HTERT RPE-1 (cell line): ENCODE data around the gene GLMP.
"Not testable (repeated sequence)": the region's sequence is repeated elsewhere in the genome, so short reads cannot be mapped to it uniquely, and the experiment has no call there.

Source experiments
- in situ Hi-C: fragments of 300-500 bp; cut with MboI; formaldehyde crosslinking; loops from 4 replicates; pipeline ENCODE4 v1.14.3; 2020; ENCODE audit warnings: low sequenced_read_pairs

Gene GLMP, protein sequence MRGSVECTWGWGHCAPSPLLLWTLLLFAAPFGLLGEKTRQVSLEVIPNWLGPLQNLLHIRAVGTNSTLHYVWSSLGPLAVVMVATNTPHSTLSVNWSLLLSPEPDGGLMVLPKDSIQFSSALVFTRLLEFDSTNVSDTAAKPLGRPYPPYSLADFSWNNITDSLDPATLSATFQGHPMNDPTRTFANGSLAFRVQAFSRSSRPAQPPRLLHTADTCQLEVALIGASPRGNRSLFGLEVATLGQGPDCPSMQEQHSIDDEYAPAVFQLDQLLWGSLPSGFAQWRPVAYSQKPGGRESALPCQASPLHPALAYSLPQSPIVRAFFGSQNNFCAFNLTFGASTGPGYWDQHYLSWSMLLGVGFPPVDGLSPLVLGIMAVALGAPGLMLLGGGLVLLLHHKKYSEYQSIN

DNA sequence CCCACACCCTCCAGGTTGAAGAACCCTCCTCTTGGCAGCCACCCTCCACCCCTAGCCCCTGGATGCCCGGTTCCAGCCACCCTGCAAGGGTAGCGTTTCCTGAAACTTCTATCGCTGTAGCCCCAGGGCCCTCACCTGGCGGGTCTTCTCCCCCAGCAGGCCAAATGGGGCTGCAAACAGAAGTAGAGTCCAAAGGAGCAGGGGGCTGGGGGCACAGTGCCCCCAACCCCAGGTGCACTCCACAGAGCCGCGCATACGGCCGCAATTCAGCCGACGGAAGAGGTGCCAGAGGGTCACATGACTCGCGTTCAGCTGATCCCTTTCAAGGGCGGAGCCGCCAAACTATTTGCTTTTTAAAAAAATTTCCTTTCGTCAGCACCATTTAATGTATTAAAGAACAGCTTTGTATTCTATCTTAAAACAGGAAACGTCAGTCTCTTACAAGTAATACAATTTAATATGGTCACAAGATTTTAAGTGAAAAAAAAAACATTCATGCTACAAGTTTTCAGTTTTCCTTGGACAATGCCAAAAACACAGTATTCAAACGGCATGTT is at the start of gene GLMP:
GLMP (minus strand) TSS at position 289 of the 557 bp plus-strand sequence; CDS start at position 255, 34 bp downstream.
- in situ Hi-C loops: no loop called here

DNA sequence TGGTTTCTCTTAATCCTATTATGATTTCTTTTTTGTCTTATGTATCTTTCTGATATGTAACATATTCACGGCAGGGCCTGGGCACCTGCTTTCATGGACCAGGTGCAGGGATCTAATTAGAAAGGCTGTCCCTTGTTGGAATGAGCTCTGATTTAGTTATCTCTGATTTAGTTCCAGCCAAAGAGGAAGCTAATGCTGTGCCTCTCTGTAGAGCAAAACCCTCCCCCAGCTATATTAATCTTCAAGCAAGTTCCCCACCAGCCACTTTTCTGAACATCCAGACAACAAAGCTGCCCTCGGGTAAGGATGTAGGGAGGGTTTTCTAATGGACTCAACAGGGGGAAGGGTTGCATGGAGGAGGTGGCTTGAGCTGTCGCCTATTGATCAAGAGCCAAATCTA is 48.9 kb upstream of the GLMP start:
- in situ Hi-C loops: no loop called here

DNA sequence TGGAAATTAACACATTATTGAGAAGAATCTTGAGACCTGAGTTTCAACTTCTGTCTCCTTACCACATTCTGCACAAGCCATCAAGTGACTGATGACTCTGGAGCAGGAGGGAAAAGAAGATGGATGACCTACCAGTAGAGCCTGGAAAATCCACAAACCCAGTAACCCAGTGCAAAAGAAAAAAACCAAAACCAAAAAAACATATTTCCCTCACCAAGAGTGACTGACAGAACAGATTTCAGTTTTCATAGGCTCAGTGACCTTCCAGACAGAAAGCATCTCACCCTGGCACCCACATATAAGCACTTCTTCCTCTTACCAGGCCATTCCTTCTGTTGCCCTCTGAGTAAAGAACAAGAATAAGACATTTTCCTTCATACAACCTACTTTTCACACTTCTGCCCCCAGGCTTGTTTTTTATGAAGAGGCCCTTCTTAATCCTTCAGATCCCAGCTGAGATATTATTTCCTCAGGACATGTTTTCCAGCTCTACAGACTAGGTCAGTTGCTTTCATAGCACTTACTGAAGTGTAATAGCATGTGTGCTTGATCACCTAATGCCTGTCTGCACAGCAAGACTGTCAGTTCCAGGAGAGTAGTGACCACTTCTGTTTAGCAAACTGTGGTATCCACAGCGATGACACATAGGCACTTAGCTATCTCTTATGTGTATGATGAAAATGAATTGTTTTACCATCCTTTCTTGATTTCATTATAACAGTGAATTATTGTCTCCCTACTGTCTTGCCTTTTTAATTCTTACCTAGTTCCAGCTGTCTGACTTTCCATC is 46.9 kb upstream of the GLMP start:
- in situ Hi-C loops: no loop called here

DNA sequence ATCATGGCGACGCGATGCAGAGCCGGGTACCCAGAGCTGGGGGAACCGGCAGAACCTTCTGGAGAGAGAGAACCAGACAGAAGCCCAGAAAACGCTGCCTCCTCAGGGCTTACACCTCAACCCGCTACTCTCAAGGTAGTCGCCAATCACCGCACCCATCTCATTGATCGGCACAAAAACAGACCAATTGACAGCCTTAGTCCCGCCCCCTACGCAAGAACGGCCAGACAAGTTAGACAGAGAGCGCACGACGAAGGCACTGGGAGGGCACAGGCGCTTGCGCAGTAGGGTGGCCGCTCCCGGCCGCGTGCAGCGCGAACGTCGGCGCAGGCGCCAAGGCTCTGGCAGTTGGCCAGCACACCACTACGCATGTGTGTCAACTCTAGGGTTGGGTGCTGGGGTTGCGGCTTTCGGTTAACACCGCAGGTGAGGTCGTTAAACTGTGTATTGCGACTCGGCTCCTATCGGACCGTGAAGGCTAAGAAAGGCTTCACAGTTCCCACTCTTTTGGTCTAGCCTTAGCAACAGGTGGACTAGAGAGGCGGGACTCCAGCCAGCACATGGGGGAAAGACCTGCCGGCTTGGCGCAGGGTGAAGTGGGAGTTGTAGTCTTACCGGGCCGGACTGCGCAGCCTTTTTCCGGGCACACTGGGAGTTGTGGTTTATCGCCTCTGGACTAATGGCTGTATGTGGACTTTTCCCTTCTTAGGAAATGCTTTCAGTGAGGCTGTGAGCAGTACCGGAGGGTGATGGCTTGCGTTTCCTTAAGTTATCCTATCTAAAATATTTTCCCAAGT is 42.9 kb upstream of the GLMP start, which contains the start of the genes CCT3 and TSACC:
CCT3 (minus strand) TSS at position 113 of the 797 bp plus-strand sequence; CDS start at position 5, 108 bp downstream.
TSACC (plus strand) TSS at position 347 of the 797 bp plus-strand sequence. CDS start 1,232 bp downstream, outside the sequence.
- in situ Hi-C loops: no loop called here

DNA sequence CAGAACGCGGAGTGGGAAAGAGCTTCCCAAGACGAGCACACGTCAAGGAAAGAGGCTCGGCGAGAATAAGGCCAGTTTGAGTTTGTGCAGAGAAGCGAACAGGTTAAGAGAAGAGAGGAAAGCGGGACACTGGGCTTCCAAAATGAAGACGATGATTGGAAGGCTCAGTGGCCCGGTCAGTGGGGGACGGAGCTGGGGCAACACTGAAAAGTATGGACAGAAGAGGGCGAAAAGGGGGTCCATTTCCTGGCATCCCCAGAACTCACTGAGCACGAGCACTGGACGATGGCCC is 42.4 kb upstream of the GLMP start:
- in situ Hi-C loops: no loop called here

DNA sequence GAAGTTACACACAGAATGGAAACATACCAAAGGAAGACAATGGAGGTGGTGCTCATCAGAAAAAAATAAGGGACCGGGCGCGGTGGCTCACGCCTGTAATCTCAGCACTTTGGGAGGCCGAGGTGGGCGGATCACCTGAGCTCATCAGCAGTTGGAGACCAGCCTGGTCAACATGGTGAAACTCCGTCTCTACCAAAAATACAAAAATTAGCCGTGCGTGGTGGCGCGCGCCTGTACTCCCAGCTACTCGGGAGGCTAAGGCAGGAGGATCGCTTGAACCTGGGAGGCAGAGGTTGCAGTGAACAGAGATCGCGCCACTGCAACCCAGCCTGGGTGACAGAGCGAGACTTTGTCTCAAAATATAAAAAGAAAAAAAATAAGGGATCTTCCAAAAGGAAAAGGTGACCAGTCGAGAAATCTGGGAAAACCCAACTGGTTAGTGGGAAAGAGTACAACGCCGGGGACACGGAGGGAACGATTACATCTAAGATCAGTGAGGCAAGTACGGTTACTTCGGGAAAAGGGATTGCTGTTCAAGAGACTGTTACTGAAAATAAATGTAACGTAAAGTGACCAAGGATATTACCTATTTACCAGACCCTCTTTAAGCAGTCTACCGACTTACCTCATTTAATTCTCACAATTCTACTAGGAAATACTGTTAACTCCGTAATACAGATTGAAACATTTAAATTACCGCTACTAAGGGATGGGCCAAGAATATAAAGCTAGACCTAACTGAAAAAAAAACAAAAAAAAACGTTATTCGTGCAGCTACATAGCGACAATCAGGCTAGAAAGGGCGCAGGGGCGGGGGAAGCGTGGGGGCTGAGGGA is 41.8 kb upstream of the GLMP start:
- in situ Hi-C loops: no loop called here

DNA sequence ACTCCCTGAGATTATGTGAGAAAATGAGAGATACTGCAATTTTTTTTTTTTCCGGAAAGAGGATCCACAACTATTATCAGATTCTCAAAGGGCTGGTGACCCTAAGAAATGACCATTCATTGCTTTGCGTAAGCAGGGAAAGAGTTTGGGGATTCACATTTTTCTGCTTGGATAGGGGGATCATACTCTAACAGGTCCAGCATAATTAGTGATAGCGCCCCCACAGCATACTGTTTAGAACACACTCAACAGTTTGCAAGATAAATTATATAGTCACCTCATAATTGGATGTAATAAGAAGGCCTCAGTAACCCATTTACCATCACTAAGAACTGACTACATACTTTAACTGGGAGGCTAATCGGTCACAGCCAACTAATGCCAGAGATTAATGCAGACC is 40.8 kb upstream of the GLMP start:
- in situ Hi-C loops: no loop called here

DNA sequence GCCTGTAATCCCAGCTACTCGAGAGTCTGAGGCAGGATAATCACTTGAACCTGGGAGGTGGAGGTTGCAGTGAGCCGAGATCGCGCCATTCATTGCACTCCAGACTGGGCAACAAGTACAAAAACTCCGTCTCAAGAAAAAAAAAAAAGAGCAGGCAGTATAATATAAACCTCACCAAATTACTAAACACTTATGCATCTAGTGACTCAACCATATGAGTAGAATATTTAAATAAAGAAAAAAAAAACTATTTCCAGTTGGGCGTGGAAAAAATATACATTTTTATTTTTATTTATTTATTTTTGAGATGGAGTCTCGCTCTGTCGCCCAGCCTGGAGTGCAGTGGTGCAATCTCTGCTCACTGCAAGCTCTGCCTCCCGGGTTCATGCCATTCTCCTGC is 27.7 kb upstream of the GLMP start:
- in situ Hi-C loops: not testable (repeated sequence)

DNA sequence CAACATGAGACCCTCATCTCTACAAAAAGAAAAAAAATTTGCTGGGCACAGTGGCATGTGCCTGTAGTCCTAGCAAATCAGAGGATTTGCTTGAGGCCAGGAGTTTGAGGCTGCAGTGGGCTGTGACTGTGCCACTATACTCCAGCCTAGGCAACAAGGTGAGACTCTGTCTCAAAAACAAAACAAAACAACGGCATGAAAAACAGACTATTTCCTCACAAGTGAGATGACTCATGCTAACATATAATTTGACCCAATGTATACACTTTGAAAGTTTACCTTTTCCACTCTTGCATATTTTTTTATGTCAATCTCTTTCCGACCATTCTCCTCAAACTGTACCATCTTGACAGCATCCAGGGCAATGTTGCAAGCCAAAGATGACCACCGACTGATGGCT is 25.1 kb upstream of the GLMP start:
- in situ Hi-C loops: no loop called here

DNA sequence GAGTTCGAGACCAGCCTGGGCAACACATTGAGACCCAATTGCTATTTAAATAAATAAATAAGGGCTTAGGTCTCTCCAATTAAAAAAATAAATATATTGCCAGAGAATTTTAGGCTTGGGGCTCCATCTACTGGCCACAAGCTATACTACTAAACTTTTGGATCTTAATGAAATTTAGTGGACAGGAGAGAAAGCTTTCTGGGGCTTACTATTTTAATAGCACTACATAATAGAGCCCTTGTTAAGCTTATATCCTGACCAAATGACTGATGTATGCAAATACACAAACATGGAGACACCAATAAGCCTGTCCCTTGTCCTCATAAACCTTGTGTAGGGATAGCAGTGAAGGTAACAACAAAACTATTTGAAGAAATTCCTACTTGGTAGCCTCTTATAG is 24.2 kb upstream of the GLMP start:
- in situ Hi-C loops: no loop called here

DNA sequence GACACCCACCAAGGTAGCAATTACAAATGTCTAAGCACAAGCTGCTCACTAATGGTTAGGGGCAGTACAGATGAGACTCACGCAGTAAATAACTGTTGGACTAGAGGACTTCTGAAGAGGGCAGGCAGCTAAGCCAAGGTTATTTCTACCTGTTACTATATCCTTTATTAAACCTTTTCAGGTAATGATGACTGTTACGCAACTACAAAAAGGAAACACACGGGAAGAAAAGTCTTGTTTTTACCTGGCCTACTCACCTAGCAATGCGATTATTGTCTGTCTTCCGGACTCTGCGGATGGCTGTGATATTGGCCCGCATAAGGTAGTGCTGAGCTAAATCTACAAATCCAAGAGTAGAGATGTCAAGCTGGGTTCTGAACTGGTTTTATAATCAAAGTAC is 21.4 kb upstream of the GLMP start:
- in situ Hi-C loops: no loop called here

DNA sequence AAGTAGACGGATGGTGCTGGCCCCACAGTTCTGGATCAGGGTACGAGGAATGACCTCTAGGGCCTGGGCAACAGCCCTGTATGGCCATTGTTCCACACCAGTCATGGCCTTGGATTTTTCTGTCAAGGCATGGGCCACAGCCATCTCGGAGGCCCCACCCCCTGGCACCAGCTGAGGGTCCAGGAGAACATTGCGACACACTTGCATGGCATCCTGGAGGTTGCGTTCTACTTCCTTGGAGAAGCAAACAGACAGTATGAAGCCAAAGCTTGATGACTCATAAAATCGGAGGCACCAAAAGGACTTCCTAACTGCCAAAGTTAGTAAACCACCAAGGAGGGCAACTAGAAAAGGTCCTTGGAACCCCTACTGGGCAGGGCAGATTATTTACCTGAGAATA is 15.5 kb upstream of the GLMP start:
- in situ Hi-C loops: no loop called here

DNA sequence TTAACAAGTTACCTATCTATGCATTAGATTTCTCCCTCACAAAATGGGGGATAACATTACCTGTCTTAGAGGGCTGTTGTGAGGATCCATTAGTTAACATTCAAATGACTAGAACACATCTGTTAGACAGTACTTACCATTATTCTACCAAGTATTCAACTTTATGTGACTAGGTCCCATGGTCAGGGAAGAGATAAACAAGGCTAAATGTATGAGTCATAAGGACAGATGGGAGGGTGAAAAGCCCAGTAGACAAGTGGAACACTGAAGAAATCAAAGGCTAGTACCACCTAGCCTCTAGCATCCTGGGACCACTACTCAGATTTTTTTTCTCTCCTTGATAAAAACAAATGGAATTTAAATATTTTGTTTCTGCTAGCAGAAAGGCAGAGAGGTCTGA is 12.6 kb upstream of the GLMP start:
- in situ Hi-C loops: no loop called here

DNA sequence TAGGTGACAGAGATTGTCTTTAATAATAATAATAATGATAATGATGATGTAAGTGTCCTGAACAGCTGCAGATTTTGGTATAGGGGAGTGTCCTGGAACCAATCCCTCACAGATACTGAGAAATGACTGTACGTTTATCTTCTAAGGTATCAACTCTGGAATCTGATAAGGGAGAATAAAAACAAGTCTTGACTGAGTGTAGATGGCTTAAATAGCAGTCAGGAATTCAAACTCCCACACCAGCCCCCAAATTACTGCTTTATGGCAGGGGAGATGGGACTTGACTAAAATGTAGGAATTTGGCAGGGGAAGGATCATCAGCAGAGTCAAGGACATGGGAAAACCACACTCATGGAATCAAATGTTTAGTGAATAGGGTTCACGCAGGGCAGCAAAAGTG is 9.7 kb upstream of the GLMP start:
- in situ Hi-C loops: no loop called here

DNA sequence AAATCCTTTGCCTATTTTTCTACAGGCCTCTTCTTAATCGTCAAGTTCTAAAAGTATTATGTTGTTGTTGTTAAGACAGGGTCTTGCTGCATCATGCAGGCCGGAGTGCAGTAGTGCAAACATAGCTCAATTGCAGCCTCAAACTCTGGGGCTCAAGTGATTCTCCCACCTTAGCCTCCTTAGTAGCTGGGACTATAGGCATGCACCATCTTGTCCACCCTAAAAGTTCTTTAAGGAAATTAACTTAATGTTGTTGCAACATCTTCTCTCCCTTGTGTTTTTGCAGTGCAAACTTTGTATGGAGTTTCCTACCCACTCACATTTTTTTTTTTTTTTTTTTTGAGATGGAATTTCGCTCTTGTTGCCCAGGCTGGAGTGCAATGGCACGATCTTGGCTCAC is 7.8 kb upstream of the GLMP start:
- in situ Hi-C loops: no loop called here

DNA sequence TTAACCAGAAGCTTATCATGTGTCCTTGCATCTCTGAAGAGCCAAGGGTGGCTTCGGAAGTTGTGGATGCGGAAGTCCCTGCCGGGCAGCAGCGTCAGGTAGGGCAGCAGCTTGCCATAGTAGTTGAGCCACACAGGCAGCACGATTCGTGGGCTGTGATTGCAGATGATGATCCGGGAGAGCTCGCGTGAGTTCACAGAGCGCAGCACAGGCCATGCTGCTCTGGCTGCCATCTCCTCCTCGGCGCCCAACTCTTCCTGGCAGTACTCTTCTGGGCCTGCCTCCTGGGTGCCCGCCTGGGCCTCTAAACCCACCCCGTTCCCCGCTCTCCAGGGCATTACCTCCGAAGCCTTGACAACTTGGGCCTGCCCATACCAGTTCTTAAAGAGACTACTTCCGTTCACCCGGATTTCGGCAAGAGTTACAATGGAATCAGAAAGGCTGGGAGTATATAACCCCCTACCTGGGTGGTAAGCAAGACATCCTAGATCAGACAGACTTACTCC is 3.4 kb upstream of the GLMP start, which contains the start of gene VHLL:
VHLL (minus strand) TSS at position 456 of the 506 bp plus-strand sequence; CDS start at position 338, 118 bp downstream.
- in situ Hi-C loops: no loop called here

DNA sequence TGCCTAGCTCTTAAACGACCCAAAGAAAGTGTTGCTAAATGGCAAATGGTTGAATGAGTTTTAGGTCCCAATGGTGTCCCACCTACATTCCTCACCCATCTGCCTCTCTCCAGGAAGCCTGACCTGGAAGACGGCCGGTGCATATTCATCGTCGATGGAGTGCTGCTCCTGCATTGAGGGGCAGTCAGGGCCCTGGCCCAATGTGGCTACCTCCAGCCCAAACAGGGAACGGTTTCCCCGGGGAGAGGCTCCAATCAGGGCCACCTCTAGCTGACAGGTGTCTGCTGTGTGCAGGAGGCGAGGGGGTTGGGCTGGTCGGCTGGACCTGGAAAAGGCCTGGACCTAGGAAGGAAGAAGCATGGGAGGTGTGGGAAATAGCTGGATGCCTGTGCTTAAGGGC is 1.6 kb downstream of the GLMP start:
- in situ Hi-C loops: no loop called here

DNA sequence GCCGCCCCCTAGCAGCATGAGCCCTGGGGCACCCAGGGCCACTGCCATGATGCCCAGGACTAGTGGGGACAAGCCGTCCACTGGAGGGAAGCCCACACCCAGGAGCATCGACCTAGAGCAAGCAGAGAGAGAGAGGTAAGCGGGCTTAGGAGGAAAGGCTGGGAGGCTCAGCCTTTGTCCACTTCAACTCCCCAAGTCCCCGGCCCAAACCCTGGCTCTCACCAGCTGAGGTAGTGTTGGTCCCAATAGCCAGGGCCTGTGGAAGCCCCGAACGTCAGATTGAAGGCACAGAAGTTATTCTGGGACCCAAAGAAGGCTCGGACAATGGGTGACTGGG is 2.4 kb downstream of the GLMP start:
- in situ Hi-C loops: no loop called here

DNA sequence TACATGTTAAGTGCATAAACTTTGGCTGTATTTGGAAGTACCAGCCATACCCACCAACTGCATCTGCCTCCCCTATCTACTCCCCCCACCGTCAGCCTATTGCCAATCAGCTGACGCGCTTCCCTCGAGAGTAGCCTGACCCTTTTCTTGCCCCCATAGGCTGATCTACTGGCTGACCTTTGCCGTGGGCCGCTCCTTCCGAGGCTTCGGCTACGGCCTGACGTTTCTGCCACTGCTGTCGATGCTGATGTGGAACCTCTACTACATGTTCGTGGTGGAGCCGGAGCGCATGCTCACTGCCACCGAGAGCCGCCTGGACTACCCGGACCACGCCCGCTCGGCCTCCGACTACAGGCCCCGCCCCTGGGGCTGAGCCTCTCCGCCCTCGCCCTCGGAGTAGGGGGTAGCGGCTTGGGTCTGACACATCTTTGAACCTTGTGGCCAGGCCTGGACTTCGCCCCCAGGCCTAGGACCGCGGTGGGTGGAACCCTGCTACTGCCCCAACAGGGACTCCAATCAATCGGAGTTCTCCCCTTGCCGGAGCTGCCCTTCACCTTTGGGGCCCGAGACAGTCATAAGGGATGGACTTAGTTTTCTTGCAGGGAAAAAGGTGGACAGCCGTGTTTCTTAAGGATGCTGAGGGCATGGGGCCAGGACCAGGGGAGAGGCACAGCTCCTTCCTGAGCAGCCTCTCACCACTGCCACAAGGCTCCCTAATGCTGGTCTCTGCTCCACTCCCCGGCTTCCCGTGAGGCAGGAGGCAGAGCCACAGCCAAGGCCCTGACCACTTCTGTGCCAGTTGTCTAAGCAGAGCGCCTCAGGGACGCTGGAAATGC is 4.0 kb downstream of the GLMP start:
- in situ Hi-C loops: no loop called here
